HG03159 (cell line): ENCODE measurements around the gene MT1A.

Source experiments
- ATAC-seq: cut with Tn5 transposase; IDR thresholded peaks from one replicate; pipeline ENCODE4 v1.9.1; 2021; ENCODE audit warnings: mild to moderate bottlenecking, moderate library complexity; ENCODE audit not compliant: unreplicated experiment

Gene MT1A

DNA sequence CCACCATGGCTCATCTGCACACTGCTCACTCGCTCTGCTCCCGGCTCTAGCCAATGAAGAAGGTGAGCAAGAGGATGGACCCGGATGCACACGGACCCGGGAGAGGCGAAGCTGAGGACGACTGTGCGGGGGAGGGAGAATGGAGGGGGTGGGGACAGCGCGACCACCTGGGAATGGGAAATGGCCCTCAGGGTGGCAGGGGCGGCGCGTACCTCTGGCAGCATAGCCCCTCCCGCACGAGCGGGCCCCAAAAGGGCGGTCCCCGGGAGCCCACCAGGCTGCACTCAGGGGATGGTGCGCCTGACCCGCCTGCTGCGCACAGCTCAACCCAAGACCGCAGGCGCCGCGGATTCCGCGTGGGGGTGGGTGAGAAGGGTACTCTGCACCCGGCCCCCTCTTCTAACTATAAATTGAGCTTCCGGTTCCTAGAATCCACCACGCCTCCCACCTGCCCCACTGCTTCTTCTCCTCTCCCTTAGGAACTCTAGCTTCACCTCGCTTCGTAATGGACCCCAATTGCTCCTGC is 37.3 kb downstream of the MT1A start:
- no peak for ATAC-seq

- no peak for ATAC-seq
Observed at GRCh38 chr16:56677474-56677873, 39.0 kb downstream of the MT1A start.

GRCh38 chr16:56679078-56679730 is 40.7 kb downstream of the MT1A start:
- ATAC-seq = no peak

- no peak for ATAC-seq
Observed at GRCh38 chr16:56679818-56680217, 41.4 kb downstream of the MT1A start.

DNA sequence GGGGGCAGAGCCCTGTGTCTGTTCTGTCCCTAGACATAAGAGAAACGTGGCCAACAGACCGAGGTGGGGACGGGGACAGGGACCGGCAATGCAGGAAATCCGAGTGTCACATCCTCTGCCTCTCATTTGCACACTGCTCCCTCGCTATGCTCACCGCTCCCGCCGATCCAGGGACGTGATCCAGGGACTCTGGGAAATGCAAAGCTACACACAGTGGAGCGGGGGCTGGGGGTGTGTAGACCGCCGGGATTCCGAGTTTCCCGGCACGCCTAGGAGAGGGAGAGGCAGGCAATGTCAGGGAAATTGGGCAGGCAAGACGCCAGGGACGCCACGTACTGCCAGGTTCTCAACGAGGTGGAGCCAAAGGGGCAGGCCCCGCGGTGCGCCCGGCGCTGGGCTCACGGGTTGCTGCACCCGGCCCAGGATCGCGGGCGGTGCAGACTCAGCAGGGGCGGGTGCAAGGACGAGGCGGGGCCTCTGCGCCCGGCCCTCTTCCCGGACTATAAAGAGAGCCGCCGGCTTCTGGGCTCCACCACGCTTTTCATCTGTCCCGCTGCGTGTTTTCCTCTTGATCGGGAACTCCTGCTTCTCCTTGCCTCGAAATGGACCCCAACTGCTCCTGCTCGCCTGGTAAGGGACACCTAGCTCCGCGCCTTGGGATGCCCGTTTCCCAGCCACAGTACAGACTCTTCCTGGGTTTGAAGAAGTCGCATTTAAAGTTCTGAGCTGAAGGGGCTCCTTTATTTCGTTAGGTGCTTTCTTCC is 43.7 kb downstream of the MT1A start, which contains the start of gene MT1X:
TSS of gene MT1X (plus strand) at position 532 of the 764 bp plus-strand sequence. CDS start at position 603, 71 bp downstream.
- ATAC-seq = peak; percentile 99

GRCh38 chr16:56682703-56683397 is 44.4 kb downstream of the MT1A start:
- peak; percentile 15 for ATAC-seq

DNA sequence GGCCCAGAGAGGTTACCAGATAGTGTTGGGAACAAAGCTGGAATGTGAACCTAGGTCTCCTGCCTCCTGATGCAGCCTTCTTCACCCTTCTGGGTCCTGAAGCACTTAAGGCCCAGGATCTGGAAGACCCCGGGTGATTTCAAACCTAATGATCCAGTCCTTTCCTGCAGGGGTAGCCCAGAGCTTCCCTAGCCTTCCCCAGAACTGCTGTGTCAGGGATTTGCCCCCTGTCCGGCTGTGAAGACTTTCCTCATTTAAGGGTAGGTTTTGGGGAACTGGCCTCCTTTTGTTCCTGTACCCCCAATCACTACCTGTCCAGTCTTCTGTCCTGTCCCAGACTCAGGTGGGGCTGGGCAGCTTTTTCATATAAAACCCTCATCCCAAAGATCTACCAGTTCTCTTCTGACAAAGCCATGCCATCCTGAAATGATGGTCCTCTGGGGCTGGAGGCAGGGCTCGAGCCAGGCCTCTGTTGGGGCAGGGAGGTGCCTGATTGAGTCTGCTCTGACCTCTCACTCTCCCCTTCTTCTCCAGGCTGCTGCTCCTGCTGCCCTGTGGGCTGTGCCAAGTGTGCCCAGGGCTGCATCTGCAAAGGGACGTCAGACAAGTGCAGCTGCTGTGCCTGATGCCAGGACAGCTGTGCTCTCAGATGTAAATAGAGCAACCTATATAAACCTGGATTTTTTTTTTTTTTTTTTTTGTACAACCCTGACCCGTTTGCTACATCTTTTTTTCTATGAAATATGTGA is 45.1 kb downstream of the MT1A start:
- ATAC-seq = no peak

- no peak for ATAC-seq
Observed at GRCh38 chr16:56684256-56684925, 45.9 kb downstream of the MT1A start.

DNA sequence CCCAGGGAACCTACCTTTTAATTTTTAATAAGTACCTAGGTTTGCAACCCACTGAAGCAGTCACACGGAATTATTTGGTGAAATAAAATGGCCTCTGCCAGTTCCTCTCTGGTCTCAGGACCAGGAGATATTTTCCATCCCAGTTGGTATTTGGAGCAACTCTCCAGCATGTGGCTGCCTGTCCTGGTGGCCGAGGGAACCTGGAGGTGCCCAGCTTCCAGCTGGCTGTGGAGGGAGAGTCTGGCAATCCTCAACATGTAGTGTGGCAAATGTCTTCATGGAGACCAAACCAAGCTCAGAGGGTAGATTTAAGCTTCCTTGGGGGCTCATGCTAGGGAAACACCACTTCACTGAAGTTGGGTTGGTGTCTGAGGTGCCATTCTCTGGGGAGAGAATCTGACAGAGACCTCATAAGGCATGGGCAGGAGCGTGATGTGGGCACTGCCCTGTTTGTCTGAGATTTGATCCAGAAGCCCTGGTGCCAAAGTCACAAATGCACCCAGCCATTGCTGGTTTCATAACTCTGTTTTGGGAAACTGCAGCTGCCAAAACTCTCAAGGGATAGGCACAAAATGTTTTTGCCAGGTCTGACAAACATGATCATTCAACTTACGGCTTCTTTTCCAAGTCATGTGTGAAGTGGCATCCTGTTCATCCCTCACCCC is 46.6 kb downstream of the MT1A start:
- ATAC-seq = no peak

GRCh38 chr16:56686758-56687157 is 48.3 kb downstream of the MT1A start:
- ATAC-seq = no peak

- no peak for ATAC-seq
Observed at GRCh38 chr16:56688762-56689161, 50.3 kb downstream of the MT1A start.

- ATAC-seq = no peak
Observed at GRCh38 chr16:56689171-56689570, 50.7 kb downstream of the MT1A start.
